ENCODE measurements around the gene CCNG1.

- TF ChIP-seq CTCF (IDR thresholded peaks at IDR 0.05; ENCODE audit: insufficient read depth, low read length), result no peak
- TF ChIP-seq POLR2AphosphoS5 (IDR thresholded peaks at IDR 0.05; ENCODE audit: low read depth), result no peak
- TF ChIP-seq GABPA (IDR thresholded peaks at IDR 0.05; ENCODE audit: low read depth), result no peak
Observed at GRCh38 chr5:163444526-163444925, 7.1 kb downstream of the CCNG1 start.

All from HL-60 (cell line).